Endometrial microvascular endothelial cells (primary cell): Measurements from ENCODE around the gene HOXA6. TPM values are rescaled to one million over a fixed set of nuclear protein-coding genes. Genes with fewer than 3 reads are reported as not detected.

Experiments used
- in situ Hi-C: cut with HindIII; loops from 2 replicates; pipeline ENCODE4 v1.10.0; 2017; ENCODE audit warnings: low sequenced_read_pairs, low pct_unique_long_range_greater_than_20kb; ENCODE audit errors: inconsistent ontology term
- total RNA-seq: library from RNA; depleted of rRNA; stranded (reverse); fragments of >200 nt; gene quantifications from one replicate; pipeline ENCODE4 v1.2.3, GENCODE V29; 2015; ENCODE audit errors: inconsistent ontology term

Gene HOXA6
- total RNA-seq, 1 donor from 2014 or later, result 6.0 TPM

GRCh38 chr7:27095897-27096767 is 51.4 kb downstream of the HOXA6 start, which contains the start of gene HOXA1:
TSS of gene HOXA1 (minus strand) at chr7:27096000. CDS start at chr7:27095912, 88 bp downstream.
- in situ Hi-C loops, result no loop called here

Other genes starting within 250 kb of the HOXA6 start
- gene HOXA1, start 51.8 kb downstream of the HOXA6 start, total RNA-seq, result 0.65 TPM
- not detected for gene HOXA2, start 45.1 kb downstream of the HOXA6 start, total RNA-seq
- 0.93 TPM for gene HOXA4, start 17.0 kb downstream of the HOXA6 start, total RNA-seq
- gene HOXA5, start 4.1 kb downstream of the HOXA6 start, total RNA-seq, result 4.4 TPM
- gene HOXA3, start 4.8 kb upstream of the HOXA6 start, total RNA-seq, result 6.6 TPM
- gene HOXA7, start 8.9 kb upstream of the HOXA6 start, total RNA-seq, result 10.0 TPM
- gene HOXA9, start 17.8 kb upstream of the HOXA6 start, total RNA-seq, result 47.0 TPM
- 9.8 TPM for gene HOXA10, start 26.5 kb upstream of the HOXA6 start, total RNA-seq
- gene HOXA11, start 37.5 kb upstream of the HOXA6 start, total RNA-seq, result 7.3 TPM
- gene HOXA13, start 52.3 kb upstream of the HOXA6 start, total RNA-seq, result 0.09 TPM
- not detected for gene EVX1, start 95.0 kb upstream of the HOXA6 start, total RNA-seq